ENCODE data around the gene TIAM2.
A peak's percentile ranks its signal among the peaks of the same experiment; 100 is the strongest.
"Not testable (repeated sequence)": the region's sequence is repeated elsewhere in the genome, so short reads cannot be mapped to it uniquely, and the experiment has no call there.

Gene TIAM2

DNA sequence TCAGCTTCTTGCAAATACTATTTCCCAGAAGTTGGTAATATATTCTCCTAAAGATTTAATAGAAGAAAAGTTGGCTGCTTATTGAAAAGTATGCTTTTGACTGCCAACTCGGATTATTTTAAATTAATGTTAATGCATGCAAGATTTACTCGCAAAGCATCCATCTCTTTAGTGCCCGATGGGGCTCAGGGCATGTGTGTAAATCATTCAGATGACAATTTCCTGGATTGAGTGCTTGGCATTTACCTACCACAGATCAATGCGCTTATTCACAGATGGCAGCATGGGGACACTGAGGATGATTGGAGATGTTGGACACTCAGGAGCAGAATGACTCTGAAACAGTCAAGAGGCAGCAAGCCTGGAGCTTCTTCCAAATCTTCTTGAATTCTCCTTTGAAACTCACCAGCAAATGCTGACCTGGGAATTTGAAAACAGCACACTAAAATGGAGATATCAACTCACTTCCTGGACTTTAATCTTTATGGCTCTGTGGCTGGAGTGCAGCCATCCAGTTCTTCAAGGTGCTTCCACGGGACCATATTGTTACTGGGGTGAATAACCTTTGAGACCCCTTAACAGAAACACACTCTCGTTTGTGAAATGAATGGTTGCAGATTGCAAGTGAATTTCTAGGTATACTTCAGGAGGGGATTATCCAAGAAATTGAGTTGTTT lies 34.1 kb upstream of the TIAM2 start:
- H3K9ac ChIP-seq (ENCODE audit: low read length) = no peak overlapping the region
- no peak overlapping the region for H4K8ac ChIP-seq (ENCODE audit: low read depth, low read length)
- no peak overlapping the region for H3K18ac ChIP-seq (ENCODE audit: low read length)
- H2BK12ac ChIP-seq (ENCODE audit: low read length) = no peak overlapping the region
- H3K79me1 ChIP-seq (ENCODE audit: low read length) = no peaks in the 10 kb centered on the region
- no peak for DNase-seq
- no peaks in the 10 kb centered on the region for H3K36me3 ChIP-seq (ENCODE audit: control insufficient read depth in 1 of 2, insufficient read depth in 2 of 2, low read length in 2 of 2)
- H2BK120ac ChIP-seq (ENCODE audit: insufficient read depth, low read length, poor library complexity) = no peak overlapping the region
- no peak overlapping the region for H2AK5ac ChIP-seq (ENCODE audit: low read length)
- no peaks in the 10 kb centered on the region for H3K27me3 ChIP-seq (ENCODE audit: insufficient read depth, low read length)
- H4K91ac ChIP-seq (ENCODE audit: low read depth, low read length) = no peak overlapping the region
- no peak overlapping the region for H3K14ac ChIP-seq (ENCODE audit: low read length)
- H3K4me2 ChIP-seq (ENCODE audit: low read length) = no peak overlapping the region
- no CpG with 5 or more reads among the region's 6 CpGs for WGBS (ENCODE audit: extremely low coverage, insufficient coverage, insufficient read length)
- no peak overlapping the region for H2AFZ ChIP-seq (ENCODE audit: insufficient read depth, low read length, poor library complexity)
- H3K23ac ChIP-seq (ENCODE audit: low read length) = no peak overlapping the region
- no peak overlapping the region for H2BK5ac ChIP-seq (ENCODE audit: low read depth, low read length, poor library complexity)
- no peaks in the 10 kb centered on the region for H3K9me3 ChIP-seq (ENCODE audit: insufficient read depth, low read depth, low read length)
- H3K79me2 ChIP-seq (ENCODE audit: control insufficient read depth, insufficient read depth, low read length, poor library complexity) = no peaks in the 10 kb centered on the region
- H3K4ac ChIP-seq (ENCODE audit: low read depth, low read length) = no peak overlapping the region
- H4K12ac ChIP-seq (ENCODE audit: low read depth, low read length) = no peak overlapping the region
- H3K27ac ChIP-seq (ENCODE audit: low read depth, low read length) = no peak overlapping the region
- H3K4me1 ChIP-seq (ENCODE audit: control insufficient read depth in 1 of 2, insufficient read depth in 2 of 2, low read length in 2 of 2) = no peaks in the 10 kb centered on the region
- H3K4me3 ChIP-seq (ENCODE audit: low read depth, low read length) = no peak overlapping the region

- no peak overlapping the region for H2AK5ac ChIP-seq (ENCODE audit: low read length)
- no peak overlapping the region for H3K4ac ChIP-seq (ENCODE audit: low read depth, low read length)
- no peak overlapping the region for H3K9ac ChIP-seq (ENCODE audit: low read length)
- H4K8ac ChIP-seq (ENCODE audit: low read depth, low read length) = no peak overlapping the region
- H3K23ac ChIP-seq (ENCODE audit: low read length) = no peak overlapping the region
- no peaks in the 10 kb centered on the region for H3K79me2 ChIP-seq (ENCODE audit: control insufficient read depth, insufficient read depth, low read length, poor library complexity)
- no peak overlapping the region for H4K91ac ChIP-seq (ENCODE audit: low read depth, low read length)
- H2BK12ac ChIP-seq (ENCODE audit: low read length) = no peak overlapping the region
- no peak overlapping the region for H3K4me2 ChIP-seq (ENCODE audit: low read length)
- no peaks in the 10 kb centered on the region for H3K4me1 ChIP-seq (ENCODE audit: control insufficient read depth in 1 of 2, insufficient read depth in 2 of 2, low read length in 2 of 2)
- no peak overlapping the region for H3K14ac ChIP-seq (ENCODE audit: low read length)
- no peaks in the 10 kb centered on the region for H3K79me1 ChIP-seq (ENCODE audit: low read length)
- H3K27ac ChIP-seq (ENCODE audit: low read depth, low read length) = no peak overlapping the region
- no peaks in the 10 kb centered on the region for H3K36me3 ChIP-seq (ENCODE audit: control insufficient read depth in 1 of 2, insufficient read depth in 2 of 2, low read length in 2 of 2)
- H2BK5ac ChIP-seq (ENCODE audit: low read depth, low read length, poor library complexity) = no peak overlapping the region
- peak in 1 of 2 donors; percentile 15 for DNase-seq
- H3K4me3 ChIP-seq (ENCODE audit: low read depth, low read length) = no peak overlapping the region
- no peak overlapping the region for H4K12ac ChIP-seq (ENCODE audit: low read depth, low read length)
- H3K9me3 ChIP-seq (ENCODE audit: insufficient read depth, low read depth, low read length) = no peaks in the 10 kb centered on the region
- H2AFZ ChIP-seq (ENCODE audit: insufficient read depth, low read length, poor library complexity) = no peak overlapping the region
- no peak overlapping the region for H3K18ac ChIP-seq (ENCODE audit: low read length)
- H2BK120ac ChIP-seq (ENCODE audit: insufficient read depth, low read length, poor library complexity) = no peak overlapping the region
- no peaks in the 10 kb centered on the region for H3K27me3 ChIP-seq (ENCODE audit: insufficient read depth, low read length)
- WGBS (ENCODE audit: extremely low coverage, insufficient coverage, insufficient read length) = no CpG with 5 or more reads among the region's 2 CpGs
Measured at GRCh38 chr6:154962753-154963152, 32.4 kb upstream of the TIAM2 start.

DNA sequence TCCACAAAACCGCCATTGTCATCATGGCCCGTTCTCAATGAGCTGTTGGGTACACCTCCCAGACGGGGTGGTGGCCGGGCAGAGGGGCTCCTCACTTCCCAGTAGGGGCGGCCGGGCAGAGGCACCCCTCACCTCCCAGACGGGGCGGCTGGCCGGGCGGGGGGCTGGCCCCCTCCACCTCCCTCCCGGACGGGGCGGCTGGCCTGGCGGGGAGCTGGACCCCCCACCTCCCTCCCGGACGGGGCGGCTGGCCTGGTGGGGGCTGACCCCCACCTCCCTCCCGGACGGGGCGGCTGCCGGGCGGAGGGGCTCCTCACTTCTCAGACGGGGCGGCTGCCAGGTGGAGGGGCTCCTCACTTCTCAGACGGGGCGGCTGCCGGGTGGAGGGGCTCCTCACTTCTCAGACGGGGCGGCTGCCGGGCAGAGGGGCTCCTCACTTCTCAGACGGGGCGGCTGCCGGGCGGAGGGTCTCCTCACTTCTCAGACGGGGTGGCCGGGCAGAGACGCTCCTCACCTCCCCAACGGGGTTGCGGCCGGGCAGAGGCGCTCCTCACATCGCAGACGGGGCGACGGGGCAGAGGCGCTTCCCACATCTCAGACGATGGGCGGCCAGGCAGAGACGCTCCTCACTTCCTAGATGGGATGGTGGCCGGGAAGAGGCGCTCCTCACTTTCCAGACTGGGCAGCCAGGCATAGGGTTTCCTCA lies 28.9 kb upstream of the TIAM2 start:
- H3K4me3 ChIP-seq (ENCODE audit: low read depth, low read length); H4K91ac ChIP-seq (ENCODE audit: low read depth, low read length); H3K23ac ChIP-seq (ENCODE audit: low read length); DNase-seq; H3K4me2 ChIP-seq (ENCODE audit: low read length); H3K79me1 ChIP-seq (ENCODE audit: low read length); H3K4me1 ChIP-seq (ENCODE audit: control insufficient read depth in 1 of 2, insufficient read depth in 2 of 2, low read length in 2 of 2); H3K9ac ChIP-seq (ENCODE audit: low read length); H3K79me2 ChIP-seq (ENCODE audit: control insufficient read depth, insufficient read depth, low read length, poor library complexity); H3K27ac ChIP-seq (ENCODE audit: low read depth, low read length); H3K27me3 ChIP-seq (ENCODE audit: insufficient read depth, low read length); H2BK5ac ChIP-seq (ENCODE audit: low read depth, low read length, poor library complexity); H3K36me3 ChIP-seq (ENCODE audit: control insufficient read depth in 1 of 2, insufficient read depth in 2 of 2, low read length in 2 of 2); H3K14ac ChIP-seq (ENCODE audit: low read length); H2BK120ac ChIP-seq (ENCODE audit: insufficient read depth, low read length, poor library complexity); H3K9me3 ChIP-seq (ENCODE audit: insufficient read depth, low read depth, low read length); H3K18ac ChIP-seq (ENCODE audit: low read length); H2BK12ac ChIP-seq (ENCODE audit: low read length); H4K12ac ChIP-seq (ENCODE audit: low read depth, low read length); H2AFZ ChIP-seq (ENCODE audit: insufficient read depth, low read length, poor library complexity); H2AK5ac ChIP-seq (ENCODE audit: low read length); H3K4ac ChIP-seq (ENCODE audit: low read depth, low read length); H4K8ac ChIP-seq (ENCODE audit: low read depth, low read length): not testable (repeated sequence)
- no CpG with 5 or more reads among the region's 51 CpGs for WGBS (ENCODE audit: extremely low coverage, insufficient coverage, insufficient read length)

DNA sequence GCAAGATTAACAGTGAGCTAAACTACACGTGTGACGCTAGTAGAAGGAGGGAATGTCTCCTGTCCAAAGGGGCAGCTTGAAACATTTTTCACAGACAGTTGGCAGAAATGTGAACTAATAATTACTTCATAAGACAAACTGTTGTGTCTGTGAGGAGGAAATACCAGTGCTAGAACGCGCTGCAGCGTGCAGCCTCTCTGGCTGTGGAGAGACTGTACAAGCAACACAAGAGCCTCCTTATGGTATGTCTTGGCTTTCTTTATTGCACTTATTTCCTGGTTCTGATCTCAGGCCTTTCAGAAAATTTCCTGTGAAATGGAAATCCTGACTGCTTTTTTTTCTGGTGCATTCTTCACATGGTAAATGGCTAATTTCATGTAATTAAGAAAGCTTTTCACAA lies 25.3 kb upstream of the TIAM2 start:
- Histone ChIP-seq H3K4ac (ENCODE audit: low read depth, low read length) (no peak overlapping the region), H2BK12ac (ENCODE audit: low read length) (no peak overlapping the region), H3K27ac (ENCODE audit: low read depth, low read length) (no peak overlapping the region), H3K18ac (ENCODE audit: low read length) (no peak overlapping the region), H3K9ac (ENCODE audit: low read length) (no peak overlapping the region), H3K36me3 (ENCODE audit: control insufficient read depth in 1 of 2, insufficient read depth in 2 of 2, low read length in 2 of 2) (no peaks in the 10 kb centered on the region), H3K4me3 (ENCODE audit: low read depth, low read length) (no peak overlapping the region), H4K8ac (ENCODE audit: low read depth, low read length) (no peak overlapping the region), H3K79me2 (ENCODE audit: control insufficient read depth, insufficient read depth, low read length, poor library complexity) (no peaks in the 10 kb centered on the region), H3K27me3 (ENCODE audit: insufficient read depth, low read length) (no peaks in the 10 kb centered on the region), H3K14ac (ENCODE audit: low read length) (no peak overlapping the region), H4K12ac (ENCODE audit: low read depth, low read length) (no peak overlapping the region), H2BK120ac (ENCODE audit: insufficient read depth, low read length, poor library complexity) (no peak overlapping the region), H3K79me1 (ENCODE audit: low read length) (no peaks in the 10 kb centered on the region), H3K4me2 (ENCODE audit: low read length) (no peak overlapping the region), H3K23ac (ENCODE audit: low read length) (no peak overlapping the region), H2AK5ac (ENCODE audit: low read length) (no peak overlapping the region), H2AFZ (ENCODE audit: insufficient read depth, low read length, poor library complexity) (no peak overlapping the region), H2BK5ac (ENCODE audit: low read depth, low read length, poor library complexity) (no peak overlapping the region), H3K4me1 (ENCODE audit: control insufficient read depth in 1 of 2, insufficient read depth in 2 of 2, low read length in 2 of 2) (no peaks in the 10 kb centered on the region), H3K9me3 (ENCODE audit: insufficient read depth, low read depth, low read length) (no peaks in the 10 kb centered on the region), H4K91ac (ENCODE audit: low read depth, low read length) (no peak overlapping the region)
- no CpG with 5 or more reads among the region's 5 CpGs for WGBS (ENCODE audit: extremely low coverage, insufficient coverage, insufficient read length)
- DNase-seq = no peak

All from trophoblast cell (in vitro differentiated cells and primary cell).